HG02623 (cell line): Measurements from ENCODE around the gene PRTFDC1.
"Not testable (repeated sequence)": the region's sequence is repeated elsewhere in the genome, so short reads cannot be mapped to it uniquely, and the experiment has no call there.

Experiments
- ATAC-seq: cut with Tn5 transposase; IDR thresholded peaks from one replicate; pipeline ENCODE4 v1.9.1; 2021; ENCODE audit warnings: moderate library complexity; ENCODE audit not compliant: unreplicated experiment

Gene PRTFDC1

DNA sequence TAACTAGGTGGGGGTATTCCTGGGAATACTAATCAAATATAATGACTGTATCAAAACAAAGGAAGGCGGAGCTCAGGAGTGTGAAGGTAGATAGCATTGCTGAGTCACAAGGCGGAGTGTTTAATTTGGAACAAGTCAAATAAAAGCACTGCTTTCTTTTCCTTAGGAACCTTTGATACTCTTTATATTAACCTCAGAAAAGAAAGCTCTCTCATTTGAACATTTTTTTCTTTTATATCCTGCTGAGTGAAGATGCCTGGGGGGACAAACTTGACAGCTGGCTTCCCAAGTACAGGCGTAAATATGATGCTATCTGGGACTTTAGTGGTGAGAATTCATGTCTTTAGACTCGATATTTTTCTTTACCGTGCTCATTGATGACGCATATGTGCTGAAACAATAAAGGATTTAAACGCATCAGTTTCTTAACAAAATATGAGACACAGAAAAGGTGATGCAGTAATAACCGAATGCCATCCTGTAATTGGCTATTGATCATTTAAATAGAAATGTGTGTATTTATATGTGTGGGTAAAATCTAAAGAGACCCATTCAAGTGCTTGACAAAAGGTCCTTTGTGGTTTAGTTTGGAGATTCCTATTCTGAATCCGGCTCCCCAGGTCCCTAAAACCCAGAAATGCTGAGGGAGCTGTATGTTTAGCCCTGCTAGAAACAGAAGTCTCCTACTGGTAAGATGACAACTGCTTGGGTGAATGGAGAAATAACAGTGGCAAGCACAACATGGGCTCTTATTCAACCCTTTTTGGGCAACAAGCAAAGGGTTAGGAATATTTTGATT lies 102.7 kb downstream of the PRTFDC1 start:
- ATAC-seq, result no peak

DNA sequence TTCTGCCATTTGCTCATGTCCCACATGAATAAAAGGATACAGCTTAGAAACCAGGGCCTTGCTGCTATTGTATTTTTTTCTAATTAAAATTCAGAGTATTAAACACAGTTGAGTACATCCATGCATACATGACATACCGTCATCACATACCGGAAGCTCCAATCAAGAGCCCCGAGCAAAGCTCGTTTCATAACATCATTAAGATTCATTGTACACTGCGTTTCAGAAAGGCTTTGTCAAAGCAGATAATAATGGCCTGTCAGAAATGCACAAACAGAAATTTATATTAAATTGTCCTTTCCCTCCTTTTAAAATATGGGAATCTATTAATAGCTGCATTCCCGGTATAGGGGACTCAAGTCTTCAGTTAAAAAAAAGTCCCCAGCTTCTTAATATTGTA lies 103.4 kb downstream of the PRTFDC1 start:
- no peak for ATAC-seq

DNA sequence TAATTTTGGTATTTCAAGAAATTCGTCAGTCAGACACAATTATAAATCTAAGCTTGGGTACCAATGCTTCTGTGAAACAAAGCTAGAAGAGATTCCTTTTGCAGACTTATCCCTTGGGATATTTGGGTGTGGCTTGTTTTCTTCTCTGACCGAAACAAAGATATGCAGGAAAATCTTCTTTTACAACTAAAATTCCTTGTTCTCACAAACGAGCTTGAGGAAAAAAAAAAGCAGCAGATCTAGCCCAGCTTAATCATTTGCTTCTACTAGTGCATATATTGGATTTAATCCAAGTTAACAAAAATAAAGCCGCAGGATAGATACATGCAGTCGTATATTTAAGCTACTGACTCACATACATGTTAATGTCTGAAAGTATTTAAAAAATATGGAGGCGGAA lies 104.2 kb downstream of the PRTFDC1 start:
- ATAC-seq, result no peak

DNA sequence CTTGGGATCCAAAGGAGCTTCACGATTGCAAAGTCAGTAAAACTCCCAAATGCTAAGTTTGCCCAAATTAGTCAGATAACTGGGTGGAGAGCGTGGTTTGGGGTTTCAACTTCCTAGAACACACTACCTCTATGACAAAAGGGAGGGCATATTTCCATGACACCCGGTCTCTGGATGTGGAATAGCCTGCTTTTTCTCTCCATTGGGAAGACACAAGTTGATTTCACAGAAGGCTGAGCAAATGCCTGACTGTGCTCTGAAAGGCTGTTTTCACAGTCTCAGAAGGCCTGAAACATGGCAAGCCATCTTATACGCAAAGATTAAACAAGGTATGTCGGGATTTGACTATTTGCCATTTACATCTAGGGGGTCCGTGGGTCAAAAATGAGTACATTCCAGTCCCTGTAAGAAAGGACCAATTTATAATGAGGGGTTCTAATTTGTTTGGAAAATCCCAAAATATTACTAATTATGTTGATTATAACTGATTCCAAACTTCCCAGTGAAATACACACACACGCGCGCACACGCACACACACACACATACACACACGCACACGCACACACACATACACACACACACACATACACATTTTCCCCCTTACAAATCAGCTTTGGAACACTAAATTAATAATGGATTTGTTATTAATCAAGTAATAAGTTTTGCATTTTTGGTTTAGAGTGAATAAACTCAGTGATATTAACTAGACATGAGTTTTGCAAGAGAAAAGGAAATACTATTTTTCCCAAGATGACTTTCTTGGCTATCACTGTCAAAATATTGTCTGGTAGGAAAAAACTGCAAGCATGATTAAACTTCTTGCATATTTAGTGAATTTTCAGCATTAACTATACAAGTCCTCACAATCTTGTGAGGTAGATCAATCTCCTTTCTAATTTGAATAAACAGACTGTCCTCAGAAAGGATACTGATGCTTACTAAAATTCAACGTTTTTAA lies 105.0 kb downstream of the PRTFDC1 start:
- no peak for ATAC-seq

DNA sequence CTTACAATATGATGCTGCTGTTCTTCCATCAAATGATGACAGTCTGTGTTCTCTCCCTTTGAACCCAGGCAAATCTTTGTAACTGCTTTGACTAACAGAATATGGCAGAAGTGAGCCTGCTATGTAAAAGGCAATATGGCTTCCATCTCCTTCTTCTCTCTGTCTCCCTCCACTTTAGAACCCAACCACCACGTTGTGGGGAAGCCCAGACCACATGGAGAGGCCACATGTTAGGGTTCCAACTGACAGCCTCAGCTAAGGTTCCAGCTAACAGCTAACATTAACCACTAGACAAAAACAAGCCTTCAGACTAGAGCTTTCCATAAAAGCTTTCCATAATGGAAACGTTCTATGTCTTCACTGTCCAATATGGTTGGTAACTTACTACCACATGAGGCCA lies 107.7 kb downstream of the PRTFDC1 start:
- no peak for ATAC-seq

DNA sequence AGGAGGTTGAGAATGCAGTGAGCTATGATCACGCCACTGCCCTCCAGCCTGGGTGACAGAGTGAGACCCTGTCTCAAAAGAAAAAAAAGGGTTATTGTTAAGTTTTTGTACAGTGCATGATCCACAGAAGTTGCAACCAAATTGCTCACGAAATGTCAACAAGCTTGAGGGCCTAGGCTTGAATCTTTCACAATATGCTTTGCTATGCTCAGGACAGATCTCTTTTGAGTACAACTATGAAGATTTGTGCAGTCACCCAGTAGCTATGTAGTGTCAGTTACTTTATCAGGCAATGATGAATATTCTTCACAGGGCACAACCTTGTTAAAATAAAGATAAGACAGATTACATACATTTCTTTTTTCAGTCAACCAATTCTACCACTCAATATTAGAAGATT lies 109.2 kb downstream of the PRTFDC1 start:
- ATAC-seq, result no peak

DNA sequence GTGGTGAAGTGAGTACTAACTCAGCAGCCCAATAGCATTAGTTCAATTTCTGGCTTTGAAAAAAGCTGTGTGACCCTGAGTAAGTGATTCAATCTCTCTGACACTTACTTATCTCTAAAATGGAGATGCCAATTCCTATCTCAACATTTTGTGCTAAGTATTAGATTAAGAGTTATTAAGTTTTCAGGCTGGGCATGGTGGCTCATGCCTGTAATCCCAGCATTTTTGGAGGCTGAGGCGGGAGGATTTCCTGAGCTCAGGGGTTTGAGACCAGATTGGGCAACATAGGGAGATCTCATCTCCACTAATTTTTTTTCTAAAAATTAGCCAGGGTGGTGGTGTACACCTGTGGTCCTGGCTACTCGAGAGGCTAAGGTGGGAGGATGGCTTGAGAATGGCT lies 109.5 kb downstream of the PRTFDC1 start:
- ATAC-seq, result no peak

DNA sequence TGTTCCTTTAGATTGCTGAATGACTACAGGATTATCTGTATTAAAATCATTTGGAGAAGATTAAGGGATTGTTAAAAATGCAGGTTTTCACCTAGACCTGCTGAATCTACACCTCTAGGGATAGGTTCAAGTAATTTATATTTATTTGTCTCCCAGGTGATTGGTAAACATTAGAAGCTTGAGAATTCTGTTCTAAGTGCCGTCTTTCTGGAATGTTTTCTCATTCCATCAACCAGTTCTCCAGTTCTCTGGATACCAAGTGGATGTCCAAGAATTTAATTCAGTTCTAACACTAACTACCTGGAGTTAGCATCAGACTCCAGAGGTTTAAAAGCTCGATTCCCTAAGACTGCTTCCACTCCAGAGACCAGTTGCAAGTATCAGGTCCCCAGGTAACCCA lies 110.9 kb downstream of the PRTFDC1 start:
- no peak for ATAC-seq

DNA sequence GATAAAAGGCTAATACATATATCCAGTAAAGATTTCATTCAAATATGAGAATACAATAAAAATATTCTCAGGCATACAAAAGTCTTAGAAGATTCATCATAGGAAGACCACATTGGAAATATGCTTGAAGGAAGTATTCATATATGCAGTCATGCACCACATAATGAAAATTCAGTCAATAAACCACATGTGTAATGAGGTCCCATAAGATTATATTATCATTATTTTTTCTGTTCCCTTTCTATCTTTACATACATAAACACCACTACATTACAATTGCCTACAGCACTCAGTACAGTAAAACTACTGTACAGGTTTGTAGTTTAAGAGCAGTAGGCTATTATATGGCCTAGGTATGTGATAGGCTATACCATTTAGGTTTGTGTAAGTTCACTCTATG lies 111.6 kb downstream of the PRTFDC1 start:
- no peak for ATAC-seq

DNA sequence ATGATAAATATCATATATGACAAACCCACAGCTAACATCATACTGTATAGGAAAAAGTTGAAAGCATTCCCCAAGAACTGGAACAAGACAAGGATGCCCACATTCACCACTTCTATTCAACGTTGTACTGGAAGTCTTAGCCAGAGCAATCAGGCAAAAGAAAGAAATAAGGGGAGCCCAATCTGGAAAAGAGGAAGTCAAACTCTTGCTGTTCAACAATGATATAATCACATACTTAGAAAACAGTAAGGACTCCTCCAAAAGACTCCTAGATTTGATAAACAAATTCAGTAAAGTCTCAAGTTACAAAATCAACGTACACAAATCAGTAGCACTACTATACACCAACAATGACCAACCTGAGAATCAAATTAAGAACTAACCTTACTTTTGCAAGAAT lies 114.6 kb downstream of the PRTFDC1 start:
- not testable (repeated sequence) for ATAC-seq

DNA sequence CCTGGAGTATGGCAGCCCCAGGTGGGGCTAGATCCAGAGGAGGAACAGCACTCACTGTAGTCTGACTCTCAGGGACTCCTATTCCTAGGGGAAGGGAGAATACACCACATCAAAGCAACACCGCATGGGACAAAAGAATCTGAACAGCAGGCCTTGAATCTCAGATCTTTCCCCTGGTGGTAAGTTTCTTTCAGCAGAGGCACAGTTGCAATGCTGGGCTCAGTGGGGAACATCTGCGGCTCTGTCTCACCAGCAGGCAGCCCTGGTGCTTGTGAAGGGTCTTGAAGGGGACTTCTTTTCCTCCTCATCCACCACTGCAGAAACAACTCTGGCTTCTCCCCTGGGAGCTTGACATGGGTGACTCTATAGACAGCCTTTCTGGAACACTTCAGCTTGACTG lies 117.5 kb downstream of the PRTFDC1 start:
- no peak for ATAC-seq

DNA sequence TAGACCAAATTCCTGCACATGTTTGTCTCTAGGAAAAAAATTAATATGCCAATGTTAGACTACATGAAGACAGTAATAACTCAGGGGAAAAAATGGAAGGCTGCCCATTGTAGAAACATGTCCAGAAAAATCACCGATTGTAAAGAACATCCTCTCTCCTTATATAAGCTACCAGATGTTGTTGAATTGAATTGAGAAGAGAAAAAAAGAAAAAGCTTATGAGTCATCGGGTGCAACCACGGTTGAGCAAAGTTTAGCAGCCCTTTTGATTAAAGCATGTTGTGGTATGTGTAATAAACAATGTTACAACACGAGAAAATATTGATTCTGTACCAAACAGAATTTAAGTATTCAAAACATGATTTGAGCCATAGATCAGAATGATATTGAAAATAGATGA lies 126.4 kb downstream of the PRTFDC1 start:
- ATAC-seq, result no peak

DNA sequence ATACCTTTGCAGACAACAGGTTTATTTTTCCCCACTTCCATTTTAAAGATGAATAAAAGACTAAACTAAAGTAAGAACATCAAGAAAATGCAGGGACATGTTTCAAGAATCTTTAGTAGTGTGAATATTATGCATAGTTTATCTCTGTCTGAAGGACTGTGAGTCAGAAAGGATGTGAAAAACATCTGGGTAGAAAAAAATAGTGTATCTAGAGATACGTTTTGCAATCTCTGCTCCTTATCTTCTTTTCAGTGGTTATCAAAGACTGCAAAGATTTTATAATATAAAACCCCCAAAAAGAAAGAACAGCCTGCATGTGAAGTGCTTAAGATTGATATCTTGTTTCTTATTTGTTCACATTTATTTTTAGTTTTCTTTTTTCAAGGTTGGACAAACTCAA lies 126.9 kb downstream of the PRTFDC1 start:
- ATAC-seq, result no peak

DNA sequence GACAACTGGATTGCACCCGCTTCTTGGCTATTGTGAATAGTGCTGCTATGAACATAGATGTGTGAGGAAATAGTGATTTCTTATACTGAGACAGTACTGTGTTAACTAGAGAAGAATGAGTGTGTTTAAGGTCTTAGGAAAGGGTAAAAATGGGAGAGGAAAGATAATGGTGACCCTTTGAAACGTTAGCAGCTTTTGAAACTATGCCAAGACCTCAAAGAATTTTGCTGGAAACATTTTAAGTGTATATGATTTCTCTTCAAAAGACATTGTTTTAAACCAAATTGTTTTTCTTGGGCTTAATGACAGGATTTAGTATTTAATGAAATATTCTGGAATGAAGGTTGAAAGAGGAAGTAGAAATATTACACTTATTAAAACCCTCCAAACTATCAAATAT lies 127.9 kb downstream of the PRTFDC1 start:
- ATAC-seq, result no peak

DNA sequence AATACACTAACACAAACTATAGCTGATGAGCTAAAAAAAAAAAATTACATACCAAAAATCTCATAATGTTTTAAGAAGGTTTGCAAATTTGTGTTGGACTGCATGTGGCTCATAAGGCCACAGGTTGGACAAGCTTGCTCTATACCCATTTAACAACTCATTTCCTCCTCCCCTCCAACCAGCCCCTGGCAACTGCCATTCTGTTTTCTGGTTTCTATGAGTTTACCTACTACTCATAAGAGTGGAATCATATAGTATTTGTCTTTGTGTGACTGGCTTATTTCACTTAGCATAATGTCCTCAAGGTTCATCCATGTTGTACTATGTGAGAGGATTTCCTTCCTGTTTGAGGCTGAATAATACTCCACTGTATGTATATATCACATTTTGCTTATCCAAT lies 128.3 kb downstream of the PRTFDC1 start:
- ATAC-seq, result no peak

DNA sequence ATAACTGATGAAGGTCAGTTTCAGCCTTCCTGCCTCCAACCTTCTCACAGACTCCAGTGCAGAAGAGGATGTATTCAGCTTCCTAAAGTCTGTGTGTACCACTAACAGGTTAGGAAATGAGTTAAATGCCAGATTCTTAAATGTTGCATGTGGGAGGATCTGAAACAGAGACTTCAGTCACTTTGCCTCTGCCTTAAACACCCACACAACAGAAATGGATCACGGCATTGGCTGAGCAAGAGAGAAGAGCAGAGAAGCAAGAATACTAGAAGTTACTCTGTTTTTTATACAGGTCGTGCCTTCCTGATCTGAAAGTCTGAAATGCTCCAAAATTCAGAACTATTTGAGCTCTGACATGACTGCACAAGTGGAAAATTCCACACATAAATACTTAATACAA lies 129.8 kb downstream of the PRTFDC1 start:
- ATAC-seq, result peak; percentile 92

DNA sequence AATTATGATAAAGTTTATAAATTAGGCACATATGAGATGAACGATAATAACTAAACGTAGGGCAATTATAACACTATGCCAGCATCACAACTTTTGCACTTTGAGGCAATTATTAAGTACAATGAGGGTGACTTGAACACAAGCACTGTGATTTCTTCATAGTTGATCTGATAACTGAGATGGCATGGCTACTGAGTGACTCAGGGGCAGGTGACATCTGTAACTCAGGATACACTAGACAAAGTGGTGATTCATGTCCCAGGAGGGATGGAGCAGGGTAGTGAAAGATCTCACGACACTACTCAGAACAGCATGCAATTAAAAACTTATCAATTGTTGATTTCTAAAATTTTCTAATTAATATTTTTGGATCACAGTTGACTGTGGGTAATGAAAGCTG lies 130.4 kb downstream of the PRTFDC1 start:
- no peak for ATAC-seq

DNA sequence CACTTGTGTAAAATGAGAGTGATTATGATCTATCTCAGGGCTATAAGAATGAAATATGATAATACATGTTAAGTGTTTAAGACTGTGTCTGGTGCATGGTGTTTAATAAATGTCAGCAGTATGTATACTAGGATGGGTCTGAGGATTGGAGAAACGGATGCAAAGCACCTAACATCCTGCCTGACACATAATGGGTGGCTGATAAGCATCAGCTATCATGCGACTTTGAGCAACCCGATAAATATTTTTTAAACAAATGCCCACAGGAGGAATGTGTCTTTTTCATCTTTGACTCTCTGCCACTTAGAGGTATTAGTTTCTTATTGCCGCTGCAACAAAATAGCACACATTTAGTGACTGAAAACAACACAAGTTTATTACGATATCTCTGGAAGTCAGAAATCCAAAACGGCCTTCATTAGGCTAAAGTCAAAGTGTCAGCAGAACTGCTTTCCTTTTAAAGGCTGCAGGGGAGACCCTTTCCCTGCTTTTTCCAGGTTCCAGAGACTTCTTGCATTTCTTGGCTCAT lies 135.5 kb downstream of the PRTFDC1 start:
- ATAC-seq, result no peak

DNA sequence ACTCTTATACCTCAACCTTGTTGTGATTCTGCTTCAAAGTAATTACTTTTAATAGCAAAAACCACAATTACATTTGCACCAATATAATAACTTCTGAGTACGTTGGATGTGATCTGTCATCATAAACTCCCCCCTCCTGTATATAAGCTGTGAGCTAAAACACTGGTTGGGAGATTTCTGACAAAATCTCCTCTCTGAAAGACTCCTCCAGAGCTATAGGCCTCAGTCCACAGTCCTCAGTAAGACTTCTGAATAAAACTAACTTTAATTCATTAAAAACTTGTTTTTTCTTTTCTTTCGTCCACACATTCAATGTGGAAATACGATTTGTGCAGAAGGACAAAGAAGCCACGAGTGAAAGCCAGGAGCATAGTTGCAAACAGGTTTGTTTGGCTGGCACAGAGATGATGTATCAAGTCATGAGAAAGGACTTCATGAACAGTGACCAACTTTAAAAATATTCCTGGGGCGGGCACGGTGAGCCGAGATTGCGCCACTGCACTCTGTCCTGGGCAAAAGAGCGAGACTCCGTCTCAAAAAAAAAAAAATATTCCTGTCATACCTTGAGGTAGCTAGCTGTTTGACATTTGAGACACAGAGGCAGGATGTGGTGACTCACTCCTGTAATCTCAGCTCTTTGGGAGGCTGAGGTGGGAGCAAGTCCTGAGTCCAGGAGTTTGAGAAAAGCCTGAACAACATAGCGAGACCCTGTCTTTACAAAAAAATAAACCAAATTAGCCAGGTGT lies 137.7 kb downstream of the PRTFDC1 start:
- no peak for ATAC-seq

DNA sequence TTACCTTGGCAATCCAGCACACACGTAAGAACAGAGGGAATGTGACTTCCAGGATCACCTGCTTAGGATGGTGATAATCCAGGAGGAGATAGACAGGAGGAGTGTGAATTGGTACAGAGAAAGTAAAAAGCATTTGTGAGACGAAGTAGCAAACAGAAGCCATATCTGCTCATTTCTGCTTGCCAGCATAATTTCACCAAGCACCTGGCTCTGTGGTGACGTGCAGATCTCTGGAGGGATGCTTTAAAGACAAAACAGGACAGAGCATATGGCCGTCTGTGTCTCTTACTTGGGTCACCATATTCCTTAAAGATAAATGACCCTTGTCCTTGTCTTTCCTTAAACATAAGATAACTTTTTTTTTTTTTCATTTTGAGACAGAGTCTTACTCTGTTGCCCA lies 138.6 kb downstream of the PRTFDC1 start:
- no peak for ATAC-seq

DNA sequence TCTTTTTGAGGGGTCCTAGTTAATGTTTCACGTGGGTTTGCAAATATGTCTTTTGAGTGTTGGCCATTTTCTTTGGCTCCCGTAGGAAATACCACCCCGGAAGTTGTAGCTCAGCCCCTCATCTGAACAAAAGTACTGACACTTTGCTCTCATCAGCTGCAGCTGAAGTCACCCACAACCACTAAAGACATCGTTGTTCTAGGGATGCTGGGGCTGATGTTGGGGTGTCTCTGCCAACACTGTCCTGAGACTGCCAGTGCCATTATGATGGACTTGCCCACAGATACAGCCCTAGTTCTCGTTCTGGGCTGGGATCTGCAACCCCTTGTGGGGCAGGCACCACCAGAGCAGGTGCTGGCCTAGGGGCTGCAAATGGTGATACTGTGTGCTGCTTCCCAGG lies 146.1 kb downstream of the PRTFDC1 start:
- no peak for ATAC-seq
